ENCODE data around the gene CDH3. TPM values are rescaled to one million over a fixed set of nuclear protein-coding genes. Genes with fewer than 3 reads are reported as not detected.
A peak's percentile ranks its signal among the peaks of the same experiment; 100 is the strongest.

Gene CDH3
- total and polyA plus RNA-seq, 2 of the 8 experiments (the other 6 are each of a cell fraction or from before 2014, with no cell fraction given), result 146 to 171 TPM

DNA sequence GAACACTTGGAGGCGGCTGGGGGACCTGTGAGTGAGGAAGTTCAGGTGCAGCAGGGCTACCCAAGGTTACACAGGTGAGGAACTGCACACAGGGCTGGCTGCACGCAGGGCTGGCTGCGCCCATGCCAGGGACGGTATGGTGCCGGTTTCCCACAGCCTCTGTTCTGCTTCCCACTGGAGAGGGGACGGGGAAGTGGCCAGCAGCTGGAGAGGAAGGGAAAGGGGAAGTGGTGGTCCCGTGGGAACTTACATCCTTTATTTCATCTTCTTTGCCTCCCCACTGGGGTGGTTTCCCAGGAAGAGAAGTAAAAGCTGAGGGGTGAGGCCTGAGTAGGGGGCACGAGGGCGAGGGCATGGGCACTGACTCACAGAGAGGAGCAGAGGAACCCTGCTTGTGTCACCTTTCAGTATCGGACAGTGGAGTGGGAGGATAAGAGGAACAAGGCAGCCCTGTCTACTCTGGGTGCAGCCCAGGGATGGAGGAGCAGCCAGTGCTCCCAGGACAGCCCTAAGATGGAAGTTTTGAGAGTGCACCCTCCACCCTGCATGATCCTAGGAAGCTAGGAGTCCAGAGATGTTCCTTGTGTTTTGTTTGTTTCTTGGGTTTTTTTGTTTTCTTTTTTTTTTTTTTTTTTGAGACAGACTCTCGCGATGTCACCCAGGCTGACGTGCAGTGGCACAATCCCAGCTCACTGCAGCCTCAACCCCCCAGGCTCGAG lies 66.5 kb downstream of the CDH3 start:
- no peak overlapping the region for H3K14ac ChIP-seq (ENCODE audit: insufficient read length)
- H3K4ac ChIP-seq (replicated peaks; ENCODE audit: insufficient read length, low read depth, low read length), result peak overlapping the region; percentile 36
- H3K23ac ChIP-seq (ENCODE audit: insufficient read length), result no peak overlapping the region
- H3K79me1 ChIP-seq (ENCODE audit: low read depth, low read length), result no peaks in the 10 kb centered on the region; the same call in 1 of the 2 replicates
- no peak overlapping the region for H3K27ac ChIP-seq (ENCODE audit: low read depth, low read length)
- H4K91ac ChIP-seq (replicated peaks; ENCODE audit: insufficient read length, low read length), result peak overlapping the region; percentile 80
- no peak overlapping the region for H3K9ac ChIP-seq (replicated peaks in 1 of 4; ENCODE audit: extremely low read depth in 1 of 4, low read depth in 3 of 4, low read length in 3 of 4)
- no peaks in the 10 kb centered on the region for H3K36me3 ChIP-seq (ENCODE audit: control insufficient read depth in 2 of 4, insufficient read depth in 4 of 4, low read length in 3 of 4)
- FAIRE-seq (no peak), DNase-seq (ENCODE audit: low read depth in 1 of 2, low spot score in 2 of 2) (no peak)
- H3K27me3 ChIP-seq (replicated peaks in 1 of 4; ENCODE audit: control insufficient read depth in 3 of 4, extremely low read depth in 1 of 4, insufficient read depth in 3 of 4, low read length in 3 of 4), result no peaks in the 10 kb centered on the region
- peak overlapping the region; percentile 47 for H2BK120ac ChIP-seq (replicated peaks; ENCODE audit: low read depth, low read length)
- no peak overlapping the region for H4K8ac ChIP-seq (ENCODE audit: extremely low read depth, insufficient read depth, low read length)
- H3K4me3 ChIP-seq (ENCODE audit: extremely low read depth in 1 of 4, insufficient read depth in 2 of 4, low read depth in 3 of 4, low read length in 4 of 4), result no peak overlapping the region
- peaks cover 0 to 20% (median 9%) of the 10 kb centered on the region in 4 experiments; a peak in 5 of 7 replicates for H3K4me1 ChIP-seq (replicated peaks in 1 of 4; ENCODE audit: control insufficient read depth in 3 of 4, insufficient read depth in 4 of 4, low read length in 3 of 4)
- H3K9me3 ChIP-seq (ENCODE audit: insufficient read depth in 2 of 2, low read depth in 1 of 2, low read length in 1 of 2), result no peaks in the 10 kb centered on the region
- 84% methylated on average over 12 of the region's 14 CpGs; no CpG with 5 or more reads in 1 of the 2 experiments for WGBS, 2 experiments (ENCODE audit: extremely low coverage in 1 of 2, insufficient coverage in 1 of 2, insufficient read length in 1 of 2, insufficient replicate concordance in 2 of 2, low coverage in 1 of 2, low lambda C conversion rate in 2 of 2, missing lambda C conversion rate in 1 of 2)
- 0 out of 2 replicates have a peak overlapping the region, but pooled peaks have one; percentile 75 for H3K18ac ChIP-seq (ENCODE audit: extremely low read depth, low read length)
- H2BK5ac ChIP-seq (ENCODE audit: low read depth, low read length), result peak overlapping the region; percentile 68; the same call in 1 of the 2 replicates
- no peaks in the 10 kb centered on the region for H4K20me1 ChIP-seq (replicated peaks in 1 of 2; ENCODE audit: control insufficient read depth in 1 of 2, insufficient read depth in 2 of 2, low read length in 2 of 2)
- H2AFZ ChIP-seq (ENCODE audit: low read length), result no peak overlapping the region
- POLR2A ChIA-PET (ENCODE audit: partially characterized antibody), result interaction anchor here (0.9 to 9.9 kb wide), 5 partner anchors 20 to 68 kb away, joined by 3 to 65 read pairs (median 3); partner anchors contain the start of gene CDH1
- 0 out of 2 replicates have a peak overlapping the region, but pooled peaks have one; percentile 60 for H2AK5ac ChIP-seq (ENCODE audit: low read depth, low read length)
- H2BK12ac ChIP-seq (ENCODE audit: low read depth, low read length), result peak overlapping the region; percentile 75; the same call in 1 of the 2 replicates
- no peak overlapping the region for H3K56ac ChIP-seq (replicated peaks; ENCODE audit: insufficient read length, low read depth, low read length)
- H4K5ac ChIP-seq (ENCODE audit: insufficient read length, low read depth, low read length), result no peak overlapping the region
- peak overlapping the region; percentile 34; the same call in 1 of the 2 replicates for H2BK20ac ChIP-seq (ENCODE audit: low read length)
- no peaks in the 10 kb centered on the region for H3K23me2 ChIP-seq (ENCODE audit: low read depth, low read length)
- no peaks in the 10 kb centered on the region for H3K79me2 ChIP-seq (ENCODE audit: control insufficient read depth in 1 of 2, insufficient read depth in 2 of 2, low read length in 2 of 2)
- CTCF ChIA-PET (ENCODE audit: partially characterized antibody), result interaction anchor here (0.7 to 10.1 kb wide), 2 partner anchors 15 to 87 kb away, joined by 3 to 71 read pairs; no protein-coding TSS in a partner anchor
- peak overlapping the region; percentile 40; the same call in 1 of the 2 replicates for H2BK15ac ChIP-seq (ENCODE audit: low read length)
- no peak overlapping the region for H3K4me2 ChIP-seq (ENCODE audit: insufficient read depth in 1 of 2, low read depth in 2 of 2, low read length in 2 of 2)
- TF ChIP-seq CEBPB (IDR thresholded peaks at IDR 0.05; ENCODE audit: low read depth, low read length) (no peak), EZH2 (IDR thresholded peaks at IDR 0.05; ENCODE audit: low read depth, low read length, severe bottlenecking) (no peak), TAF1 (IDR thresholded peaks at IDR 0.05; ENCODE audit: low read depth, low read length) (no peak), CBX5 (IDR thresholded peaks at IDR 0.05; ENCODE audit: low read depth, low read length) (no peak), TAF7 (optimal IDR thresholded peaks at IDR 0.05; ENCODE audit: borderline replicate concordance, low read depth, low read length) (no peak), SP4 (IDR thresholded peaks at IDR 0.05; ENCODE audit: low read length) (no peak), JUND (IDR thresholded peaks at IDR 0.05; ENCODE audit: low read length) (no peak), RXRA (IDR thresholded peaks at IDR 0.05; ENCODE audit: insufficient read depth, low read depth, low read length) (no peak), EGR1 (IDR thresholded peaks at IDR 0.05; ENCODE audit: borderline replicate concordance, low read depth, low read length) (no peak)
- TF ChIP-seq, protein P1, sequence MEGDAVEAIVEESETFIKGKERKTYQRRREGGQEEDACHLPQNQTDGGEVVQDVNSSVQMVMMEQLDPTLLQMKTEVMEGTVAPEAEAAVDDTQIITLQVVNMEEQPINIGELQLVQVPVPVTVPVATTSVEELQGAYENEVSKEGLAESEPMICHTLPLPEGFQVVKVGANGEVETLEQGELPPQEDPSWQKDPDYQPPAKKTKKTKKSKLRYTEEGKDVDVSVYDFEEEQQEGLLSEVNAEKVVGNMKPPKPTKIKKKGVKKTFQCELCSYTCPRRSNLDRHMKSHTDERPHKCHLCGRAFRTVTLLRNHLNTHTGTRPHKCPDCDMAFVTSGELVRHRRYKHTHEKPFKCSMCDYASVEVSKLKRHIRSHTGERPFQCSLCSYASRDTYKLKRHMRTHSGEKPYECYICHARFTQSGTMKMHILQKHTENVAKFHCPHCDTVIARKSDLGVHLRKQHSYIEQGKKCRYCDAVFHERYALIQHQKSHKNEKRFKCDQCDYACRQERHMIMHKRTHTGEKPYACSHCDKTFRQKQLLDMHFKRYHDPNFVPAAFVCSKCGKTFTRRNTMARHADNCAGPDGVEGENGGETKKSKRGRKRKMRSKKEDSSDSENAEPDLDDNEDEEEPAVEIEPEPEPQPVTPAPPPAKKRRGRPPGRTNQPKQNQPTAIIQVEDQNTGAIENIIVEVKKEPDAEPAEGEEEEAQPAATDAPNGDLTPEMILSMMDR (IDR thresholded peaks at IDR 0.05; ENCODE audit: control extremely low read depth in 1 of 3, insufficient read depth in 1 of 3, low read depth in 1 of 3, low read length in 3 of 3), result no peak
